Measurements from ENCODE around the gene LIN52. TPM values are rescaled to one million over a fixed set of nuclear protein-coding genes. Genes with fewer than 3 reads are reported as not detected.

Gene LIN52
- total RNA-seq, 1 experiment from 2014 or later, result 16.9 TPM

DNA sequence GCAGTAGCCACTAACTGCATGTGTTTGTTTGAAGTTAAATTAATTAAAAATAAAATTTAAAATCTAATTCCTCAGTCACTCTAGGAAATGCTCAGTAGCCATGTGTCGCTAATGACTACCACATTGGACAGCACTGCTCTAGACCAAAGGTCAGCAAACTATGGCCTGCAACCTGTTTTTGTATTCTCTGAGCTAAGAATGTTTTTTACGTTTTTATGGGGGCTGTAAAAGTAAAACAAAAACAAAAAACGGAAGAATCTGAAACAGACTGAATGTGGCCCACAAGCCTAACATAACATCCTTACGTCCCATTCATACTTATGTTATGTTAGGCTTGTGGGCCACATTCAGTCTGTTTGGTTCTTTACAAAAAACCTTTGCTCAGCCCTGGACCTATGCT lies 57.8 kb downstream of the LIN52 start:
- ChIA-PET CTCF (no interaction called here), POLR2A (ENCODE audit: low non-redundant PET) (no interaction called here)
- Histone ChIP-seq H3K27ac (ENCODE audit: low read depth, low read length, poor library complexity, severe bottlenecking) (no peak overlapping the region), H3K27me3 (replicated peaks; ENCODE audit: insufficient read depth, low read depth, low read length, poor library complexity) (no peaks in the 10 kb centered on the region), H3K4me1 (ENCODE audit: insufficient read depth, low read length, poor library complexity, severe bottlenecking) (peaks cover 9% of the 10 kb centered on the region), H3K9me3 (ENCODE audit: low read depth, low read length, poor library complexity, severe bottlenecking) (no peaks in the 10 kb centered on the region), H3K36me3 (ENCODE audit: insufficient read depth, low read length, poor library complexity, severe bottlenecking) (no peaks in the 10 kb centered on the region), H3K4me3 (ENCODE audit: low read depth, low read length, poor library complexity, severe bottlenecking) (no peak overlapping the region)
- DNase-seq (ENCODE audit: low spot score), result no peak
- no TSS peak for BruUV-seq (replicated peaks)
- TF ChIP-seq EZH2 (IDR thresholded peaks at IDR 0.05; ENCODE audit: borderline replicate concordance, low read depth, low read length, poor library complexity, severe bottlenecking) (no peak), CTCF (conservative IDR thresholded peaks at IDR 0.05; ENCODE audit: low read depth, low read length) (no peak)
- intact Hi-C loops (cut with micrococcal nuclease; ENCODE audit: unreplicated experiment), result no loop called here

DNA sequence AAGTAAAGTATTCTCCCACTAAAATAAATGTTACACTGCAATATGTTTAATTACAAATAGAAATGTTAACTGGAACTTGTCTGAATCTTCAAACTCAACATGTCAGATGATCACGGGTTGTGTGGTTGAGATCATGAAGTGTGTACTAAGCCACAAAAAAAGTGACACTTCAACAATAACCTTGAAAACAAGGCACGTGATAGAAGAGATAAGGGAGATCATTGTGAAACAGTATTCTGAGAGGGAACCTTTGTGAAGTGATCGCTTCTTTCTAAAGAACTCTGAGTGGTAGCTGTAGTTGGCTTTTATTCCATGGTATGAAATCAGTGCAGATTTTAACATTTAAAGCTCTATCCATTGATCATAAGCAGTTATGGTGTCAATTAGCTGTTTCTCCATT lies 60.0 kb downstream of the LIN52 start:
- no TSS peak for BruUV-seq (replicated peaks)
- intact Hi-C loops (cut with micrococcal nuclease; ENCODE audit: unreplicated experiment), result no loop called here
- CTCF ChIA-PET, result no interaction called here
- no peaks in the 10 kb centered on the region for H3K9me3 ChIP-seq (ENCODE audit: low read depth, low read length, poor library complexity, severe bottlenecking)
- no peak overlapping the region for H3K27ac ChIP-seq (ENCODE audit: low read depth, low read length, poor library complexity, severe bottlenecking)
- TF ChIP-seq CTCF (conservative IDR thresholded peaks at IDR 0.05; ENCODE audit: low read depth, low read length) (no peak), EZH2 (IDR thresholded peaks at IDR 0.05; ENCODE audit: borderline replicate concordance, low read depth, low read length, poor library complexity, severe bottlenecking) (no peak)
- H3K4me3 ChIP-seq (ENCODE audit: low read depth, low read length, poor library complexity, severe bottlenecking), result no peak overlapping the region
- no peak for DNase-seq (ENCODE audit: low spot score)
- POLR2A ChIA-PET (ENCODE audit: low non-redundant PET), result no interaction called here
- peaks cover 9% of the 10 kb centered on the region for H3K4me1 ChIP-seq (ENCODE audit: insufficient read depth, low read length, poor library complexity, severe bottlenecking)
- no peaks in the 10 kb centered on the region for H3K27me3 ChIP-seq (replicated peaks; ENCODE audit: insufficient read depth, low read depth, low read length, poor library complexity)
- H3K36me3 ChIP-seq (ENCODE audit: insufficient read depth, low read length, poor library complexity, severe bottlenecking), result no peaks in the 10 kb centered on the region

DNA sequence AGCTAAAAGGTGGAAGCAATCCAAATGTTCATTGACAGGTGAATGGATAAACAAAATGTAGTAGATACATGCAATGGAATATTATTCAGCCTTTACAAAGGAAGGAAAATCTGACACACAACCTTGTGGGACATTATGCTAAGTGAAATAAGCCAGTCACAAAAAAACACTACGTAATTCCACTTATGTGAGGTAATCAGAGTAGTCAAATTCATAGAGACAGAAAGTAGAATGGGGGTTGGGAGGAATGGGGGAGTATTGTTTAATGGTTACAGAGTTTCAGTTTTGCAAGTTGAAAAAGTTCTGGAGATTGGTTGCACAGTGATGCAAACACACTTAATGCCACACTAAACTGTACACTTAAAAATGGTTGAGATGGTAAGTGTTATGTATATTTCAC lies 62.8 kb downstream of the LIN52 start:
- Histone ChIP-seq H3K27me3 (replicated peaks; ENCODE audit: insufficient read depth, low read depth, low read length, poor library complexity) (no peaks in the 10 kb centered on the region), H3K27ac (ENCODE audit: low read depth, low read length, poor library complexity, severe bottlenecking) (no peak overlapping the region), H3K4me1 (ENCODE audit: insufficient read depth, low read length, poor library complexity, severe bottlenecking) (no peaks in the 10 kb centered on the region), H3K4me3 (ENCODE audit: low read depth, low read length, poor library complexity, severe bottlenecking) (no peak overlapping the region), H3K36me3 (ENCODE audit: insufficient read depth, low read length, poor library complexity, severe bottlenecking) (no peaks in the 10 kb centered on the region), H3K9me3 (ENCODE audit: low read depth, low read length, poor library complexity, severe bottlenecking) (no peaks in the 10 kb centered on the region)
- ChIA-PET CTCF (no interaction called here), POLR2A (ENCODE audit: low non-redundant PET) (no interaction called here)
- BruUV-seq (replicated peaks), result no TSS peak
- intact Hi-C loops (cut with micrococcal nuclease; ENCODE audit: unreplicated experiment), result no loop called here
- no peak for DNase-seq (ENCODE audit: low spot score)
- TF ChIP-seq CTCF (conservative IDR thresholded peaks at IDR 0.05; ENCODE audit: low read depth, low read length) (no peak), EZH2 (IDR thresholded peaks at IDR 0.05; ENCODE audit: borderline replicate concordance, low read depth, low read length, poor library complexity, severe bottlenecking) (no peak)

All from A673 (cell line).